SW480 (cell line): ENCODE results near the gene KCNJ5.
A peak's percentile ranks its signal among the peaks of the same experiment; 100 is the strongest.

Source experiments
- DNase-seq: peaks from one replicate; pipeline ENCODE4 v3.0.0-alpha.2; 2016; ENCODE audit warnings: low spot score

Gene KCNJ5

DNA sequence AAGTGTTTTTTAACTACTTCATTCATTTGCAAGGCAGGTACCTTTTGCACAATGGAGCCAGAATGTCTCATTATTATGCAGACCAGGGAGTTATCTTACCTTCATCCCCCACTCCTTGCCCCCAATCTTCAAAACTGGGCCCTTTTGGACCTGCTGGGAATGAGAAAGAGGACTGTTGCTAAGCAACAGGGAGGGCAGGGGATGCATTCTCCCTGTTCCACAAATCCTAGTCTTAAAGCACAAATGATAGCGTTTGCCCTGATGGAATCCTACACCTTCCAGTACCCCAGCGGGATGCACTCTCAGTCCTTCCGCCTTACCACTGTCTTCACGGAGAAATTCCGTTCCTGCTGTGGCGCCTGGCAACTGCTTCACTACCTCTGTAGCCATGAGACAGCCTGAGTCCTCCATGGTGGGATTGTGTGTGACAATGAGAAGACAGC is 20.0 kb upstream of the KCNJ5 start:
- no peak for DNase-seq

DNA sequence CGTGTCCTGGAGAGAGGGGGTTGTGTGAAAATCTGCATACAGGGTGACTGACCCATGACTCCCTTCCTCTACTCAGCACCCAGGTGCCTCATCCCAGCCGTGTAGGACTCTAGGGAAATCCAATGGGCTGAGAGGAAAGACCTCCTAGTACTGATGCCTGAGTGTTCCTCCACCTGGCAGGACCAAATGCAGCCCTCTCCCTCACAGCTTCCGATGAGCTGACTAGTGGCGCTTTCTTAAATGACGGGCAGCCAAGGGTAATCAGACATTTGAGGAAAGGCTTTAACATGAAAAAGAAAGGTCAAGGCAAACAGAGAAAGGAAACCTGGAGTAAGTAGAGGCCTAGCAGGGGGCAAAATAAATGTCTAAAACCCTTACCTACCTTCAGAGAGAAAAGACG is 19.1 kb upstream of the KCNJ5 start:
- no peak for DNase-seq

DNA sequence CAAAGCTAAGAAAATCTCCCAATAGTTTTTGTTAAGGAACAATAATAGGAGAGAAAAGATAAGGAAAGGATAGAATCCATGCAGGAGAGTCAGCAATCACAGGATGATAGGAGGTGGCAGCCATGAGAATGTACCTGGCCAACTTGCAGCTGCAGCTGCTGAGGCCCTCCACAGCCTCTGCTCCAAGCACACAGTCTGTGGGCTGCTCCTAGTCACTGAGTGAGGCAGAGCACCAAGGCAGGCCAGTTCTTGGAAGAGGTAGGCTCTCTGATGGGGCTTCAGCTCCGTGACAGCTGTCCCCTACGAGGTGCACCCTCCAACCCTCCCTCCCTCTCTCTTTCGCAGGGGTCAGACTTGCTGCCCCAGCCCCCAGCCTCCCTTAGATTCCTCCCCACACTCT is 18.6 kb upstream of the KCNJ5 start:
- peak; percentile 40 for DNase-seq

DNA sequence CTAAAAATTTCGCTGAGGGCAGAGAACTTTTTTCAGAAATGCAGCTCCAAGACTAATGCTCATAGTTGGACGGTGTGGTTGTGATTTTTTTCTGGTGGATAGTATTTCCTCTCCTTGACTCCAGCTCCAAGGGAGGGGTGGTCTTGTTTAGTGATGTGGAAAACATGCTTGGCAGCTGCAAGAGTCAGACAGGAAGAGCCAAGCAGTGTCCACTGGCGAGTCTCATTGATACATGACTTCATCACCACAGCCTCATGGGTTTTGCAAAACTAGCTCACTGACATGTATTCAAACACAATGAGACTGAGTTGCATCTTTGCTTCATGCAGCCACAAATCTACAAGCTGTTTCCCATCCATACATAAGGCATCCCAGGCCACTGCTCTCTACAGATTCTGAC is 16.7 kb upstream of the KCNJ5 start:
- DNase-seq: no peak

DNA sequence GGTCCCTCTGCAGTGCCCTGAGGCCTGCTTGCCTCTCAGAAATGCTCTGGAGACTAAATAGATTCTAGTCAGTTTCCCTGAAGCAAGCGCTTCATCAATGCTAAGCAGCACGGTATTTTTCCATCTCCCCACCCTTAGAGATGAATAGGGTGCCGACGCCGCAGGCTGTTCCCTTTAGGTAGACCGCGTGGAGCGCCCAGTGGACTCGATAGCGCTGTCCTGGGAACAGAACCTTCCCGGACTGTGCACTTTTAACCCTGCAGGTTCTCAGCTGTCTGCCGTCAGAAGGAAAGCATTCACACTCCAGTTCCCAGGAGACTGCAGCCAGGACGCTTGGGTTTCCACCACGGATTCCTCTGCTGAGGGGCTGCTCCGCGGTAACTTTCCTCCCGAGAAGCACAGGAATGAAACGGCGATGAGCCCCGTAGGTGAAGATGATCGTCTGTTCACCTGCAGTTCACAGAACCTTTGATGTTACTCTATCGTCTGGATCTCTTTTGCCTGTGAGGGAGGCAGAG is 15.0 kb upstream of the KCNJ5 start:
- DNase-seq: no peak

DNA sequence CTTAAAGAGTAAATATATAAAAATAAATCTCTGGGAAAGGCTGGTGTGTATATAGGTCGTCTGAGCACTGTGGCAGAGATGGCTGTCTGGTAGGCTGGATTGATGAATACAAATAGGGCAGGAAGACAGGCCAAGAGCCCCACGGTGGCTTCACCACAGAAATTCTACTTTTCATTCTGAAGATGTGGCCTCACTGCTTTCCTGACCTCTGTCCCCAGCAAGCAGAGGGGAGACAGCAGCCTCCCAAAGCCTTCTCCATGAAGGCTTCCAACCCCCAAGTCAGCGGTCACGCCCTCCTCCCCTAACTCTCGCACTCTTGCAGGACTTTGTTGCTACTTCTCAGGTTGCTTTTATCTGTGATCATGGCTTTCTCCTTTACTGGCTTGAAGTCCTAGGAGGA is 13.4 kb upstream of the KCNJ5 start:
- no peak for DNase-seq

DNA sequence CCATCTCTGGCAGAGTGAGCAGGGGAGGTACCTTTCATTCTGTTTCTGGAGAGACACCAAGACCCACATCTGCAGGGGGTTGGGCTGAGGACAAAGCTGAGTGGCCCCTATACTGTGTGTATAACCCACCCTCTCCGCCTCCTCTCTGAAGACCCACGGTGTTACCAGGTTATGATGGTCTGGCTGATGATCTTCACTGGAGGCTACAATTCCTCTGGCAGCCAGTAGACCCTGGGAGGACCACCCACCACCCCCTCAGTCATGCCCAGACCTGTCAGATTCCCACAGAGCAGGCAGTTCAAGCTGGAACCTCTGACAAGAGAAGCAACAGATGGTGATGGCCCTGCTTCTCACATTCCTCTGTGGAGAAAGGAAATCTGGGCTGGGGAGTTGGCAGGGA is 12.7 kb upstream of the KCNJ5 start:
- no peak for DNase-seq

DNA sequence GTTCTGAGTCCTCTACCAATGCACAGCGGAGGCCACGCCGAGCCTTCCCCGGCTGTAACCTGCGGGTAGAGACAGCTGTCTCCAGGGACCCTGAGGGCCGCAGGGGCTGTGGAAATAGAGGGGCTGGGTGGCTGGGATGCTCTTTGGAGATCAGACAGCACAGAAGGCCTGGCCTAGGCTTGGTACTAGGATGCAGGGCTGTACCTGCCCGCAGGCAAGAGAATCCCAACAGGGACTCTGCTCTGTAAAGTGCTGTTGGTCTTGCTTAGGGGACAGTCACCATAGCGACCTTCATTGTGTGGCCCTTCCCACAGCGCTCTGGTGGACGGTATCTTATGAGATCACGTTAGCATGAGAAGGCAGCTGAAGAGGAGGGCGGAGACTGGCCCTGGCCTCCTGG is 11.3 kb upstream of the KCNJ5 start:
- no peak for DNase-seq

DNA sequence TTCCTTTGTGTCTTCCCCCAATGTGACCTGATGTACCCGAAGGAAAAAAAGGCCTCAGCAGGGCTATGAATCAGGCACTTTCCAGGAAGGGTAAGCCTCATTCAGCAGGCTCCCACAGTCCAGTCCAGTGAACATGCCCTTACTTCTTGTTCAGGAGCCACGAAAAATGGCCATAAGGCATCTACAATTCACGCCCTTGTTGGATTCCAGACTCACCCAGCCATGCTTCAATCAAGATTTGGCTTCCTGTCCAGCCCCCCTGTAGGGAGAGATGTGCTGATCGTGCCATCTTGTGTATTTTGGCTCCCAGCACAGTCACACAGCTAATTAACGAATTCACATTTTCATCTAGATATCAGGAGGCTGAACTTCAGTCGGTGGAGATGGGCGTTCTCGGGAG is 9.9 kb upstream of the KCNJ5 start:
- no peak for DNase-seq

DNA sequence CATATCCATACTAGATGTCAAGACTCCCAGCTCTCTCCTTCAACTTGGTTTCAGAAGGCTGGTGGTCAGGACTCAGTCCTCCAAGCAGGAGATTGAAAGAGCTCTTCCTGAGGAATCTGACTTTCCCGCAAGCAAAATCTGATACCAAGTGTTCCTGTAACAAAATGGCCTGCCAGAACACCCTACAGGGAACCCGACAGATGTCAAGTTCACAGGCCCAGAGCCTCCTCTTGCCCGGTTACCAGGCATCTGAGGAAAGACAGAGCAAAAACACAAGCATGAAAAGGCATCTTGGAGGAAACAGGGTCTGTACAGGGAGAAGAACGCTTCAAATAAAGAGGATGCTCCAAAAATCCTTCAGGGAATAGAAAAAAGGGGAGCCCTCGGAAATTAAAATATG is 8.7 kb upstream of the KCNJ5 start:
- no peak for DNase-seq

DNA sequence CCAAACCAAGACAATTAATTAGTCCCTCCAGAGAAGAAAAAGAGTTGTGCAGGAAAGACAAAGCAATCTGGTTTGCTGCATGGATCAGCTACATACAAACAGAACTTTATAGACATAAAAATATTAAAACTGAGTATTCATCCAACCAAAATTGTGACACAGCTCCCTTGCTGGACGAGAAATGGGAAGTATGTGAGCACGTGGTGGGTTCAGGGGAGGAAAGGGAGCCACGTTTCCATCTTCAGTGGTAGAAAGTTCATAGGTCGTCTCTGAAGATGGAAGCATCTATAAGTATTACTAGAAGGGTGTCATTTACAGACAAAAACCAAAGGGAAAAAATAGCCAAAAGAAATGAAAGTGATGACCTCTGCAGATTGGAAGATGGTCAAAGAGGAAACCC is 7.1 kb upstream of the KCNJ5 start:
- no peak for DNase-seq

DNA sequence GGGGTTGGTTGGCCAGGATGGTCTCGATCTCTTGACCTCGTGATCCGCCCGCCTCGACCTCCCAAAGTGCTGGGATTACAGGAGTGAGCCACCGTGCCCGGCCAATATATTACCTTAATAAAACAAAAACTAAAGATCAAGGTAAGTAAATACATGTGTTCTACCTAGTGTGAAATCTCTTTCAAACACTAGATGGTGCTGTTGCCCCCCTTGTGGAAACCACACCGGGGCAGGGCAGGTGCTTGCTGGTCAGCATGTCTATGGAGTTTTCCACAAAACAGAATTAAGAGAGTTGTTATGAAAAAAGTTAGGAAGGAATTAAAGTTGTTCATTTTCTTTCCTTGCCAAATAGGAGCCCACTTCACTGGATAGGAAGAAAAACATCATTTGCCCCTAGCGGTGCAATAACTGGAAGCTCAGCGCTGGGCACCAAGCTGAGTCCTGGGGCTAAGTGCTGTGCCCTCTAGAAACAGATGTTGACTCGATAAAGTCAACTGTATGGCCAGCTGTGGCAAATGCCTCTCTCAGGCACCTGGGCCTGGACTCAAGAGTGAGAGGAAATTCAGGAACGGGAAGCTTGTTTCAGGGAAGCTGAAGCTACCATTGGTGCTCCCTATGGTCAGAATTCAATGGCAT is 6.3 kb upstream of the KCNJ5 start:
- peak; percentile 75 for DNase-seq

DNA sequence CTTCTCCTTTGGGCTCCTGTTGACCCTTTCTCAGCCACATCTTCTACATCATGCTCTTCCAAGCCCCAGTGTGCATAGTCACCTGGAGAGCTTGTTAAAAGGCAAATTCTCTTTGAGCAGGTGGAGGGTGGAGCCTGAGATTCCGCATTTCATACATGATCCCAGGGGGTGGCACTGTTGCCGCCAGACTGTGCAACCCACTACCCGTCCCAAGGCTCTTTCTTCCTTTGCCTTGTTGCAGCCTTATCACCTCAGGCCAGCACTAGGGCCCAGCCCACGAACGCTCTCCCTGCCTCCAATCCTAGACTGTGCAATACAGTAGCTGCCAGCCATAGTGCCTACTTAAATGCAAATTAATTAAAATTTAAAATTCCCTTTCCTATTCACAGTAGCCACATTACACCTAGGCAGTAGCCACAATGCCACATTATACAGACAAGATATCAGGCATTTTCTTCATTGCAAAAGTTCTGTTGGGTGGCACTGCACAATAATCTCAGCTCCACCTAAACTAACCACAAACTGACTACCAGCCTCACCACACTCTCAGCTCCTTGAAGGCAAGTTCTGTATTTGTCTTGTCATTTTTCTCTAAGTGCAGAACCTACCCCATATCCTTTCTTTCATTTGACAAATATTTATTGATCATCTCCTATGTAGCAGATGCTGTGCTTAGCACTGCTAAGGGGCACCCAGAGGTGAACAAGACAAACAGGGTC is 4.6 kb upstream of the KCNJ5 start:
- DNase-seq: peak; percentile 61

DNA sequence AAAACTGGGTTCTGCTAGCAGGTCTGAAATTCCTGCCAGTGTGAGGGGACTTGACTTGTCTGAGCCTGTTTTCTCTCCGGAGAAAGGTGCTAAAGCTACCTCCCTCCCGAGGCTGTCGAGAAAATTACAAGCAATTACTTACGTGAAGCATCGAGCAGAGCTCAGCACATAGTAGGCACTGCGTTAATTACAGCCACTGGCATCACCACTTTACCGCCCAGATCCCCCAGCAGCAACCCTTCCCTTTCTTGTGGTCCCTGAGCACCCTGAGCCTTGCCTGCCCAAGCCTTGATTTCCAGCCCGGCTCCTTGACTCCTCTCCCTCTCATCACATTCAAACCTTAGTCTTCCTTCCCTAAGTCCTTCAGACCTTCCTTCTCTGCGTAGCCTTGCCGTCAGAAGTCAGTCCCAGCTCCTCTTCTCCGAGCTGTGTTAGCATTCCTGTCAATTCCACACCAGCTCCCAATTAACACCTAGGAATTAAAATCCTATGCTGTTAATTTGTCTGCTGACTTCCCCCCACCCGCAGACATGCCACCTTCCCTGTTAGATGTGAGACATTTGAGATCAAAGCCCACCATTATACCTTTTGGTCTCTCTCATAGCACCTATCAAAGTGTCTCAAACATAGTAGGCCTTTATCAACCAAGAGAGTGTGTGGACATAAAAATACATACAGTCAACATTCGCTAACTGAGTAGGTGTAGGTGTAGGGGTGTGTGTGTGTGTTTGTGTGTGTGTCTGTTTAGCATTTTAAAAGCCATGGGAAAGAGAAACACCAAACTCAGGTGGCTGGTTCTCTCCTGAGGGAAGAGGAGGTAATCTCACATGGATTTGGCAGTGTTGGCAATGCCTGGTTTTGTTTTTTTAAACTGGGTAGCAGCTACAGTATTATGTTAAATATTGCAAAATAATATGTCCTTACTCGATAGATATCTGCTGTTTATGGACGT is 2.8 kb upstream of the KCNJ5 start:
- DNase-seq: no peak

DNA sequence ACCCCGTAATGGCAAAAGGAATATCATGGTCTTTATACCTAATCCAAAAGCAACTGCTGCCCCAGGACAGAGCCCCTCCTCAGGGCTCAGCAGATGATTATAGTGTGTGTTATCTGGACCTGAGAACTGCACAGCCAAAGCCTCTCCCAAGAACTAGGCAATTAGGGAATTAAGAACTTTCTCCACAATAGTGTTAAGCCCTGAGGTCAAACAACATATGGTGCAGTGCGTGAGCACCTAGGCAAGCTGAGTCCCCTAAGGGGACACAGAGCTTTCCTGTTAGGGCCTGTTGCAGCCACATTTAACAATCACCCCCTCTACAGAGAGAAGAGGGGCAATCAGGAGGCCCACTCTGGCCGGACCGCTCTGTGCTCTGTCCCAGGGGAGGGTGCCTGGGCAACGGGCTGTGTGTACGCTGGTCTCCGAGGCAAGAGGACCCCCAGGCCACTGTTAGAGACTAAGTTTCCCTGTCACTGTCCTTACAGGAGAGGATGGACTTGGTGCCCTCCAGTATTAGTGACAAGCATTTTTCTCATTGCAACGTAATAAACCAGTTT is 1.4 kb upstream of the KCNJ5 start:
- DNase-seq: no peak

DNA sequence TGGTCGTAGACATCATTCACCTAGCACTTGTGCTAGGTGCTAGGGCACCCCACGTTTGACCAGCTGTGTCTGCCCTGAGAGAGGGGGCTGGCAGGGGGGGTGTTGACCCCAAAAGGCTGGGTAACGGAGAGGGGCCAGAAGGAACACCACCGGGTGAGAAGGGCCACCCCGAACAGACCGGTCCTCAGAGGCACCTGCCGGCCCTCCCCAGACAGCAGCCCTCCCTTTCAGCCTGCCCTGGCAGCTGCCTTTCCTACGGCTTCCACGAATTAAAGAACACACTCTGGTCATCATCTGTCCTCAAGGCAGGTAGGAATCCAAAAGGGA is 977 bp upstream of the KCNJ5 start:
- no peak for DNase-seq

DNA sequence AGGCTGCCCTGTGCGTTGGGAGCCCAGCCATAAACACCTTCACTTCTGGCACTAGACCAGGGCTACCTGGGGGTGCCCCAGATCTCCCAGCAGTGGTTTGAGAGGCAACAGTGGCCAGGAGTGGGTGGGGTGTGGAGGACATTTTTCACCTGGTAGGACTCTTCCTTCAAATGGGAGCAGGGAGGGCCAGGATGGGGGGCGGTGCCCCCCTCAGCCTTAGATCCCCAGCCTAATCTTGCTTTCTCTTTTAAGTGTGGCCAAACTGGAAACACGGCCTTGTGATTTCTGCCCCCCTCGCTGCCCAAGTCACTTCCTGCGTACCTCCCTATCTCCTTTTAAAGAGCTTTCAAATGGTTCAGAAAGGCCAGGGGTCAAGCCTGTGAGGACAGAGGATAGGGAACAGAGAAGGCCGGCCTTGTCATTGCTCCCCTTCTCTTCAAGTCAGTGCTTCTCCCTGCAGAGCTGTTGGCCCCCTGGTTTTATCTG is 800 bp downstream of the KCNJ5 start:
- peak; percentile 74 for DNase-seq

DNA sequence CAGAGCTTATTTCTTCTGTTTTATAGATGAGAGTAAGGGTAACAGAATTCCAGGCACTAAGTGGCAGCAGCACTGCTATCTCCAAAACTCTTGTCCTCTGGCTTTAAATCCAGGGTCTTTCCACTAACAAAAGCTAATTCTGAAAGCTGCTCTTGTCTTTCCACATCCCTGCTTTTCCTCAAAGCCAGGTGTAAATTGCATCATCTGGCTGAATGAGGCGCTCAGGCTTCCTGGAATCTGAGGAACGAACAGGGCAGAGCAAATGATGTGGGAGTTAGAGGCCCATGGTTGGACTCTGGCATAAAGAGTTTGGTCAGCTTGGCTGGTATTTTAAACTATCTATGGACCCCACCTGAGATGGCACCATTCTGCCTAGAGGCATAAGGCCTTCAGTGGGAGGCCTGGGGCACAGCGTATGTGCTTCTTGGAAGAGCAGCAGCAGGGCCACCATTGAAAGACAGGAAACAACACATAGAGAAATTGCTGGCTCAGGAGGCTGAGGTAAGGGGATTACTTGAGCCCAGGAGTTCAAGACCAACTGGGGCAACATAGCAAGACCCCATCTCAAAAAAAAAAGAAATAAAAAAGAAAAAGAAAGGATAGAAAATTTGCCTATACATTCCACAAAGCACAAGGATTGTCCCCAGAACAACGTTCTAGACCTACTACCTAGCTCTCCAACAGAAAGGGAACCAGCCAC is 1.9 kb downstream of the KCNJ5 start:
- peak; percentile 67 for DNase-seq

DNA sequence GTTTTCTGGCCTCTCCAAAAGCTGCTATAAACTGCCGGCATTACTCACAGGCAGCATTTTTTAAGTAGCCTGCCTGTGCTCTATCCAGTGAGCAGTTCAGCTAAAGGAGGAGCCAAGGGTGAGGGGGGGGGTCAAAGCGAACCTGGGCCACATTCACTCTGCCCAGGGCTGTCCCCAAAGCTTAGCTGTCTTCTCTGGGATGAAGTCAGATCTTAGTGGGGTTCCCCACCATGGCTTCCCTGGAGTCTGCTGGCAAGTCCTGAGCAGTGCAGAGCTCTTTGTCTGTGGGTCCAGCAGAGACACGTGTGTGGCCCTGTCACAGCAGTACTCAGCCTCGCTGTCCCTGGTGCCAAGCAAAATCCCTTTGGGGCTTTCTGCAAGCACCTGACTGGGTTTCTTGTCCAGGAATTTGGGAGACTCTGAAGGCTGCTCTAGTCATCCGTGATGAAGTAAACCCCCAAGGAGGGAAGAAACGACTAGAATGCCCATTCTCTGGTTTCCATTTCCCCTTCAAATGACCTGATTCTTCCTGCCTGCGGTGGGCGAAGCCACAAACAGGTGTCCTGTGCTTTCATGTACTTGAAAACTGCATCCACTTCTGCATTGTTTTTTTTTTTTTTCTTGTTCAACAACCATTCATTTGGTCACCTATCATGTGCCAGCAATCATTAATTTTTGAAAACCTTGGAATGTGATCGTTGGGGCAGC is 2.6 kb downstream of the KCNJ5 start:
- DNase-seq: peak; percentile 57

DNA sequence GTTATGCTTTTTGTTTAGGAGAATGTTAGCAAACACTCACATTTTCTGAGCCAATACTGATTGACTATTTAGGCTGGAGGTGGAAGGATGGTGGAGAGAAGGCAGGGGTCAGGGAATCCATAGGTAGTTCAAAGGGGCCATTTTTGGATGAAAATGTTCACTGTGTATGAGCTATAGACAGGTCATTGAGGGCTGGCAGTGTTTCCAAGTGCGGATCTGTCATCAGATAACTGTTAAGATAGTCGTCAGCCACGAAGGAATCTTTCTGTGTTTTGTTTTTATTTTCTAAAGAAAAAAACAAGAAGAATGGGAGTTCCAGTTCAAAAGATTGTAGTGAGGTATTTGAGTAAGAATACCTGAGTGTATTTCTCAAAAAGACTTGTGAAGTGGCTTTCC is 3.1 kb downstream of the KCNJ5 start:
- no peak for DNase-seq

DNA sequence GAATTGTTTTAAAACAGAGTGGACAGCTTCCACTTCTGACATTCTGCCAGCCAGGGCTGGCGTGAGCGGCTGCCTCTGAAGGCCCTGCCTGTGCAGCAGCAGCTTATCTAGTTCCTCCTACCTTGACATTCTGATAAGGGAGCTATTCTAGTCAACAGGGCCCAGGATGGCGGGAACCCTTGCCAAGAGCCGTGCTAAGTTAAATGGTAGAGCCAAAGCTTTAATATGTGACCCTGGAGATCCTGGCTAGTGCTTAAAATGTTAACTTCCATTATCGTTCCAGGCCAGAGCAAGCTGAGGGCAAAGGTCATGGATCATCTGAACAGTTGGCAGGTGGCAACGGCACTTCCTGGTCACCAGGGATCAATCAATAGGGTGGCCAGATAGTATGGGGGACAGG is 3.5 kb downstream of the KCNJ5 start:
- peak; percentile 17 for DNase-seq
